Activated CD4-positive, alpha-beta T cell treated with anti-CD3 and anti-CD28 coated beads for 24 hours (primary cell): ENCODE data around the gene PLEKHA5.
"Not testable (repeated sequence)": the region's sequence is repeated elsewhere in the genome, so short reads cannot be mapped to it uniquely, and the experiment has no call there.

Experiments
- DNase-seq, 2 donors: peaks; one replicate each; pipeline ENCODE4 v3.0.0-alpha.2; 2020; ENCODE audit warnings: low read depth in 2 of 2

PLEKHA5 gene

DNA sequence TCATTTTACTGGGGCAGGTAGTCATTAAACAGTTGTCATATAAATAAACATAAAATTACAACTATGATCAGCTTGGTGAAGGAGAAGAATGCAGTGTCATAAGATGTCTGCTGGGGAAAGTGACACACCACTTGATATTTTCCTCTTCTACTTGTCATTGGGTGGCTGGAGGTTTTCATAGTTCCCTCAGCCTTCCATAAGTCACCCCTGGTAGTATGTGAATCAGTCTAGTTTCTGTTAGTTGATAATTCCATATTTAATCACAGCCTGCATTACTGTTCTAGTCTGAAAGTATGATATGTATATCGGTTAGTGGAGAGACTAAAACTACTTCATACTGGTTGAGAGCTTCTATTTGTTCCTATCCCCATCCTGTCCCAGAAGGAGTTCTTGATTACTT lies 38.2 kb downstream of the PLEKHA5 start:
- DNase-seq = no peak

DNA sequence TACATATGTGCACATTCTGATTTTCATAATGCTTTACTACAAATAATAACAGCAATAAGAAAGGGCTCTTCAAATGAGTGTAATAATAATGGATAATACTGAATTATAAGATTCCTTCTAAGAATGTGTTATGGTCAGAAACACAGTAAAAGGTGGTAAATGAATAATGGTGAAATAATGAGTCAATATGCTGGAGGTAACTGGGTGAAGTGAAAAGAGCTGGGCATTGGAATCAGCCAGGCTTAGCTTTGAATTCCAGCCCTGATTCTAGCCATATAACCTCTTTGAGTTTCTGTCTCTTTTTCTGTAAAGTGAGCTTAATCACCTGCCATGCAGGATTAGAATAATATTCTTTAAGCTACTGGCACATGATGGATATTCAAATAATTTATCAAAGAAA lies 39.1 kb downstream of the PLEKHA5 start:
- no peak for DNase-seq

DNA sequence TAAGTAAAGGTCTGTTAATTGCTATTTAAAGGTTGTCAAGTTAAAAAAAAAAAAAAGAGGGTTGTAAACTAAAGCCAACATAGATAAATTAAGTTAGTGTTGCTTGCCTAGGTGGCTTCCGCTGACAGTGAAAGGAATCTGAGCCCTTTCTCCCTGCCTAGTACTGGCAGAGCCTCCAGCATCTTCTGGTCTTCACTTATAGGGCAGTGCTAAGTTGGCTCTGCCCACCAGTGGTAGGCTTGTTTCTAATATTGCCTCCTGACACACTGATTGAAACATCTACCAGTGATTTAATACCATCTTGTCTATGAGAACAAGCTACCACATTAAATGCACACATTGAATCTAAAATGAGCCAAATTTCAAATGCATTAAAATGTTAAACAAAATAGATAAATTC lies 39.7 kb downstream of the PLEKHA5 start:
- no peak for DNase-seq

DNA sequence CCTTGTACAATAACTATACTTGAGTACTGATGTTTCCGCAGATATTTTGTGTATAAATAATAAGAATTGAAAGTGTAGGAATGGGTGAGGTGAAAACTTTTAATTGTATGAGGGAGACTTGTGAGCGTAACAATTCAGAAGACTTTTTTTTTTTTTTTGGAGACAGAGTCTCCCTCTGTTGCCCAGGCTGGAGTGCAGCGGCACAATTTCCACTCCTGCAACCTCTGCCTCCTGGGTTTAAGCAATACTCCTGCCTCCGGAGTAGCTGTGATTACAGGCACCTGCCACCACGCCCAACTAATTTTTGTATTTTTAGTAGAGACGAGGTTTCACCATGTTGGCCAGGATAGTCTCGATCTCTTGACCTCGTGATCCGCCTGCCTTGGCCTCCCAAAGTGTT lies 40.8 kb downstream of the PLEKHA5 start:
- DNase-seq = not testable (repeated sequence)

DNA sequence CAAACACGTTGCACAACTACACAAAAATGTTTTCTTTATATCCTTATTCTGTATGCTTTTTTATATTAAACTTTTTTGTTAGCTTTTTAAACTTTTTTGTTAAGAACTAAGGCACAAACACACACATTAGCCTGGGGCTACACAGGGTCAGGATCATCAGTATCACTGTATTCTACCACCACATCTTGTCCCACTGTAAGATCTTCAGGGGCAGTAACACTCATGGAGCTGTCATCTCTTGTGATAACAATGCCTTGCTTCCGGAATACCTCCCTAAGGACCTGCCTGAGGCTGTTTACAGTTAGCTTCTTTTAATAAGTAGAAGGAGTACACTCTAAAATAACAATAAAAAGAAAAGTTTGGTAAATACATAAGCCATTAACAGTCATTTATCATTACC lies 42.2 kb downstream of the PLEKHA5 start:
- DNase-seq = no peak

DNA sequence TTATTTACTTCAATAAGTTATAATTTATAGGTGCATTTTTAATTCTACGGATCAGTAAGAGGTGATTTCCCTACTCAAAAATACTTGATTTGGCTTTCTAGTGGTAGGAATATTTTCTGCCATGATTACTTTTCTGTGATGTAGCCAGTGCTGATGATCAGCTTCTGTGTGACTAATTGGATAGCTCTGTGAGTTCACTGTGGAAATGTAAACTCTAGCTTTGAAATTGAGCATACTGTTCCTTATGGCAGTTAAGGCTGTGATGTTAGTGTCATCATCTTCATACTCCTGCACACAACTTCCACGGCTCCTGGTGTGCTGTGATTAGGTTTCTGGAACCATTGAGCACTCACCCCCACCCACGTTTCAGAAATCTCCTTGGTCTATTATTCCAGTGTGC lies 48.2 kb downstream of the PLEKHA5 start:
- no peak for DNase-seq

DNA sequence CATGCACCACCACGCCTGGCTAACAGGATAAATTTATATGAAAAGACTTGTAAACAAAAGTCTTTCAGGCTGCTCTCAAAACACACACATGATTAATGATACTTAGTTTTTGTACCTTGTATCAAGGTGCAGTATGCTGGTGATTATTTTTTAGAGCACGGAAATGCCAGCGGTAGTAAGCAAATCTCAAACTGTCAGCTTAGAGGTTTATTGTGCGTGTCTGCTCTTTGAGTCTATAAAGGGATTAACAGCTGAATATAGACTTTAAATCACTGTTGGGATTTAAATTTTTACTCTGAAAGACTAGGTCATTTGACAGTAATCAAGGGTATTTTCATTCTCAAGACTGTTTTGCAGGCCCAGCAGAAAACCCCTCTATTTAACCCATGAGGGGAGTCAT lies 50.5 kb downstream of the PLEKHA5 start:
- no peak for DNase-seq

DNA sequence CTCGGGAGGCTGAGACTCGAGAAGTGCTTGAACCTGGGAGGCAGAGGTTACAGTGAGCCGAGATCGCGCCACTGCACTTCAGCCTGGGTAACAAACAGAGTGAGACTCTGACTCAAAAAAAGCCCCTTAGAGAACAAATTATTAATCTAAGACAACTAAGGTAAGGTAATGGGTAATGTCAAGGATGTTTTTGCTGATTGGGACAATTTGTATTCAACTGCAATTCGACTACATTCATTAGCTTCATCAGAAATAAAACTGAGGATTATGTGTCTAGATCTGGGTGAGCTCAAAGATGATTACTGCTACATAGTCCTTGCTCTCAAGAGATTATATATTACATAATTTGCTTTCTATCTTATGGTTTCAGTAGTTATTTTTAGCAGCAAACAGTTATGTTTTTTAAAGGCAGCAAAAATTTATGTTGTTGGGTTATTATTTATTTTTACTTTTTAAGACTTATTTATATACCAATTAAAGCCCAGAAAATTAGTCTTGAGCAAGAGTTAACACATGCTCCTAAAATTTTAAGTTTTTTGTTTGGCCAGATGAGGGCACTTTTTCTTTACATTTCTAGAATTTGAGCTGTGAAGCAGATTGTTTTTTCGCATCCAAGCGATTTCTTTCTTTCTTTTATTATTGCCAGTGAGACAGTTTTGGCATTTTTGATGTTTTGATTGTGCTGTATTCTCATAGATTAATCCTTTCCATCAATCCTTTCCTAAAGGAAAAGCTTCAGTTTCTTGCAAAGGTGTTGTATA lies 52.3 kb downstream of the PLEKHA5 start:
- no peak for DNase-seq

DNA sequence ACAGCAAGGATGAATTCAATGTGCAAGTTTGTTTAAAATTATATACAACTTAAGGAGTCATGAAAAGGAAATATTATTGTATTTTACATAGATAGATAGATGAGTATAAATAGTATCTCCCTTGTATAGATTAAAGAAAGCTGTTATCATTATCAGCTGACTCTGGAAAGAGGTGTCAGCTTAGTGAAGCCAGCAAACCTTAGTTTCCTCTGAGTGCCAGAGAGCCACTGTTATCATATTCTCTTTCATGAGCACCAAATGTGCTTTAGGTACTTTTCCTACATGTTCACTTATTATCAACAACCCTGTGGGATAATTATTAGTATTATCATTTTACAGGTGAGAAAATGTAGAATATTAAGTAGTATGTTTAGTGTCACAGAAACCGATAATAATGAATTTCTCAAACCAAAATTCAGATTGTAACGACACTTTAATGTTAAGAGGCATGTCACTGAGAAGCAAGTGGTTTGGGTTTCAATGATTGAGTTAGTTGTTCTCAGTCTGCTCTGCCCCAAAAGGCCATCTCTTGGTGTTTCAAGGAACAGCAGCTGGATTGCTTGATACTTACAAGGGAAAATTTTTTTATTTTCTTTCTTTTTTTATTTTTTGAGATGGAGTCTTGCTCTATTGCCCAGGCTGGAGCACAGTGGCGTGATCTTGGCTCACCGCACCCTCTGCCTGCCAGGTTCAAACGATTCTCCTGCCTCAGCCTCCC lies 53.7 kb downstream of the PLEKHA5 start:
- DNase-seq = no peak

DNA sequence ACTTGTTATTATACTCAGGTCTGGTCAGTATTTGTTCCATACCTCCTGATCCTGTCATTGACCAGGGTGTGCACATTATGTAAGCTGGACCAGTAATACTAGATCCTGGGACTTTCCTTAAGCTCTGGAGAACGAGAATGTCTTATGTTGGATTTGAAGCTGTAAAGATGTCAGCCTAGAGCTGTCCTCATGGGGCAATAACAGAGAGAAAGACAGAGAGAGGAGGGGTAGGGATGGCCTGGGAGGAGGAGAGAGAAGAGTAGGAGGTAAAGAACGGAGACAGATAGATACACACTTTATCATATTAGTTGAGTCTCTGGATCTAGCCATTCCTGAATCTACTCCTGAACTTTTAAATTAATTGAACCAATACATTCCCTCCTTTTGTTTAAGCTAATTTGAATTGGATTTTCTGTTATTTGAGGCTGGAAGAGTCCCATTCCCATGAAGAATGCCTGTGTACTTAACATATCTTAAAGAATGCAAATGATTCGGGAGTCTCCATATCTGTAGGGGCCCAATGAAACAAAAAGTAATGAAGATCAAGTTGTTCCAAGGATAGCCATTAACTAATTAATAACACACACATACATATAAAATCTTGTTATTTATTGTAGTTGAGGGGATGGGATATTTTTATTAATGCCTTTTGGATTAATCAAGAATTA lies 55.9 kb downstream of the PLEKHA5 start:
- DNase-seq = no peak

DNA sequence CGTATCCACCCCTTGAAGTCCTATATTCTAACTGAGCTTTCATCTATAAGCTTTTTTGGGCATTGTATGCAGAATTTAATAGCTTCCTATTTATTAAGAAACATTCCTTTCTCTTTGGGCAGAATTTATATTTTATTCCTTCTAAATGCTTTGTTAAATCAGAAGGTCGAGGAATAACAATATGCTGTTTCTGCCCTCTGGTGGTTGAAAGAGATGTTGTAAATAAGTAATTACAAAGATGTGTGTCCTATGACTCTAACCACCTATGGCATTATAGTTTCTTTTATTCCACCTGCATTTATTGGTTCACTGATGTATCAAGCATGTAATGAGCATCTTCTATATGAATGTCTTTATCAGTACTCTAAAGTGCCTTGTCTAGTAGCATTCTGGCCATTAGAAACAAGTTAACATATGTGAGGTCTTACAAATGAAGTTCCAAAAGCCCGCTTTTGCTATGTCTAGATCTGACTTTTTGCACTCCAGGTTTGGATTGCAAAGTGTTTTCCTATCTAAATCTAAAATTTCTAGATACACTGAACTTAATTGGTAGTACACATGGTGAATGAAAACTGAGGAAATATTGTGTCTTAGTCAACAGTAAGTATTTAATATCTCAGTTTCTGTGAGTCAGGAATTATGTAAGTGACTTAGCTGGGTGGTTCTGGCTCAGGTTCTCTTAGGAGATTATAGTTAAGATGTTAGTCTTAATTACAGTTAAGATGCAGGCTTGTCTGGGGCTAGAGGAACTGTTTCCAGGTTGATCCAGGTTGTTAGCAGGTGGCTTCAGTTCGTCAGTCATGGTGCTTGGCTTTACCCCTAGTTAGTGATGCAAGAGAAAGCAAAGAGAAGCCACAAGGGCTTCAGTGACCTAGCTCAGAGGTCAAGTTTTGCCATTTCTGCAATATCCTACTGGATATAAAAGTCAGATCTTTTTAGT lies 57.5 kb downstream of the PLEKHA5 start:
- no peak for DNase-seq

DNA sequence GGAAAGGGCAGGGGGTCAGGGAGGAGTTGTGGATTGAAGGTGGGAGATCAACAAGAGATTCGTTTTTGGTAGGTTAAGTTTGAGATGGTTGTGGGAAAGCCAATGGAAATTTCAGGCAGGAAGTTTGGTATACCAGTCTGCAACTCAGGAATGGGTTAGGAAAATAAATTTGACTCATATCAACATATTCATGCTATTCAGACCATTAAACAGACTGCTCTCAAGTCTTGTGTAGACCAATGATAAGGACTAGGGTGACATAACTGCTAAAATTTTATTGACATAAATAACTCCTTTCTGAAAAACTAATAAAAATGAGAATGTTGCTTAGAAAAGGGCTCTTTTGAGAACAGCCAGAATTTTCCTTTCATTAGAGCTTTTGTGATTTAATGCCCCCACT lies 60.0 kb downstream of the PLEKHA5 start:
- no peak for DNase-seq

DNA sequence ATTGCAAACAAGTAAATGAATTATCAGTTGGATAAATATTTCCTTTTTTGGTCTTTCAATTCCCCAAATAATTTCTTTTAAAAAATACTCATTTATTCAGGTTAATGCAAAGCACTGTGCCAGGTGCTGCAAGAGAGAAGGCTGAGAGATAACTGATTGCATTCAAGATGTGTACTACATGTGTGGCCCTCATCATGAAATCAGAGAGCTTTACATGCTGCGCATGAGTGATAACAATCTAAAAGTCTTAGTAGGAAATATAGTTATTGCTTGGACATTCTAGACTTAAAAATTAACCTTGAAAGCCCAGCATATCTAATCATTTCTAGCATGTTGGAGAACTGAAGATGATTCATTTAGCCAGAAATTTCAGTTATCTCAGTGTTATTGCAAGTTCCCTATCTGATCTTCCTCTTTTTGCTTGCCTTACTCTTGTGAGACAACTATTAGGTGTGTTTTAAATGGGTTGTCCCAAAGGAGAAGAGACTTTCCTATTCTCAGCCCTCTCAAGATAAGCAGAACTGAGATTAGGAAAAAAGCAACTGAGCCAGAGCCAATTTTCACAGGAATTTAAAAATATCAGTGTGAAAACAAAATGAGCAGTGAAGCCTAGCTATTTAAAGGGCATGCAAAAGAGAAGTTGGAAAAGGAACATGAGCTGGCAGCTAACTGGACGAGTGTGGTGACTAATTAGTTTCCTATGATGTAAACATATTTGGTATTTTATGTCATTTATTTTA lies 60.9 kb downstream of the PLEKHA5 start:
- no peak for DNase-seq

DNA sequence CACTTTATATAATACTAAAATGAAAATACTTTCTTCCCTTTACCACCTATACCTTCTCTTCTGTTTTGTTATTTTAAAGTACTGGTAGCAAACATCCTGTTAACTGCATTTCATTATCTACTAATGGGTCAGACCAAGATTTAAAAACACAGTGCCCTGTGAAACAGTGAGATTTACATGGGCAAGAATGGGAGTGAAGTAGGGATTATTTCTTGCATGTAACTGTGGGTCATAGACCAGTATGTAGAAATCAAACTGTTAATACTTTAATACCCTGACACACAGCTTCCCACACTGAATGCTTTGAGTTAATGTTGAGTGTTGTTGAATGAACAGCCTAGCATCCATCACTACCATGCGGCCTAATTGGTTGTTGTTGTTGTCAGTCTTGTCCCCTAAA lies 61.6 kb downstream of the PLEKHA5 start:
- no peak for DNase-seq

DNA sequence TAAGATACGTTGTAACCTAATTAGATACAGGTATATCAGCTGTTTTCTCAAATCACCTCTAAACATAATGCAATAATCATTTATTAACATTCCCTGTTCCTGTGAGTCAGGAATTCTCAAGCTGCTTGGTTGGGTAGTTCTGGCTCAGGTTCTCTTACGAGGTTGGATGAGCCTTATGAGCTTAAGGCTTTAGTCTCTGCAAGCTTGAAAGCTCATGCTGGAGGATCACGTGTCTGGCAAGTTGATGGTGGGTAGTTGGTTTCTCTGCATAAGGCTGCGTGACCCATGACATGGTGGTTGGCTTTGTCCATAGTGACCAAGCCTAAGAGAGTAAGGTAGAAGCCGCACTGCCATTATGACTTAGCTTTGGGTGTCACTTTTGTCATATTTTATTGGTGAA lies 62.0 kb downstream of the PLEKHA5 start:
- no peak for DNase-seq

DNA sequence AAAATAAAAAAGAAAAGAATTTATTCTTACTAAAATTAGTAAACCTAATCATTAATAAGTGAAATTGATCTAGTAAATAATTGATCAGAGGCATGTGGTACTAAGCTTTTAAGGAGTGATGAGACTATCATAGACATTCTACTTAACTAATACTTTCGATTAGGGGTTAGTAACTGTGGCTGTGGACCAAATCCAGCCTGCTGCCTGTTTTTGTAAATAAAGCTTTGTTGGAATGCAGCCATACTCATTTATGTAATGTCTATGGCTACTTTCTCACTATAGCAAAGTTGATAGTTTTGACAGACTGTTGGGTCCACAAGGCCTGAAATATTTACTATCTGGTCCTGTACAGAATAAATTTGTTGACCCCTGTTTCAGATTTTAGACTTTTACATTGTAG lies 63.2 kb downstream of the PLEKHA5 start:
- DNase-seq = no peak

DNA sequence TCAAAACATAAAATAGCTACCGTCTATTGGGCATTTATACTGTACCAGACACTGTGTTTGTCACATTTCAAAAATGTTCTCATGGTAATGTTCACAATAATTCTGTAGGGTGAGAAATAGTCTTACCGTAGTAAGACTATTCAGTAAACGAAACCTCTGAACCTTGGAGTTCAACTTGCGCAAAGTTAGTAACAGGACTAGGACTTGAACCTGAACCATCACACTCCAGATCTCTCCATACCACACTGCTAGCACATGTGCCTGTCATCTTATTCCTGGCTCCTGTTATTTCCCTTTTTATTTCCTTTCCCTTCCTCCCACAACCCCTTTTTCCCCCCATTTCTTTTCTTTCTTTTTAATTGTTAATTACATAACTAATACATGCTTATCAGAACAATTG lies 65.4 kb downstream of the PLEKHA5 start:
- no peak for DNase-seq

DNA sequence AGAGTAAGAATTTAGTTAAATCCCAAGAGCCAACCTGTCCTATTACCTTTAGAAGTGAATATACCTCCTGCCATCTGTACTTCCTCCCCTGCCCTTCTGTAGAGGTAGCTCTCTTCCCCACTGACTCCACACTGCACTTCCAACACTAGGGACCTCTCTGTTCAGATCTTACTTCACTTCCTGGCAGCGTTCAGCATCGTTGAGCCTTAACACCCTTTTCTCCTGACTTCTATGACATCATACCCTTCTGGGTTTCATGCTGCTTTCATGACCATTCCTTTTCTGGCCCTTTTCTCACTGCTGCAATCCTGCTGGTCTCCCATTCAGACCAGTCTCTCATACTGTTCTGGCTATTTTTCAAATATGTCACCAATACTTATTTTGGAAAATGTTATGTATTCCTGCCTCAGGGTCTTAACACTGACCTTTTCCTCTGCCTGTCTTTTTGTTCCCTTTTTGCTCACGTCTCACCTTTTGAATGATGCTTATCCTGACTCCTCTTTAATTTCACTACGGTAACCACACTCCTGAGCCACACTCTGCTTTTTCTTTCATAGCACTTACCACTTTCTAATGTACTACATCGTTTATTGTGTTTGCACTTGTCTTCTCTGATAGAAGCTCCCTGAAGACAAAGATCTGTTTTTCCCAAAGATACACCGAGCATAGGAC lies 67.6 kb downstream of the PLEKHA5 start:
- no peak for DNase-seq

DNA sequence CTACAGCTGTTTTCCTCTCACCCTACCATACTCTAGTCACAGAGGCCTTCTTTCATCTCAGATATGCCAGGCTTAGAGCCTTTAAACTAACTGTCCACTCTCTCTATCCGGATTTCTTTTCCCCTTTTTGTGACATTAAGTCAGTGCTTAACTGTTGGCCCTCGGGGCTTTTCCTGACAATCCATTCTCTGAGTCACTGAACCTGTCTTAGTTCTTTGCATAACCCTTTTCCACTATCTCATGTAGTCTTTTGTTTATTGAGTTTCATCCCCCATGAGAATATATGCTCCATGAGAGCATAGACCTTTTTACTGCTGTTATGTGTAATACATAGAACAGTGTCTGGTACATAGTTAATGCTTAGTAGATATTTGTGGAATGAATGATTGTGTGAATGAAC lies 68.7 kb downstream of the PLEKHA5 start:
- DNase-seq = no peak

DNA sequence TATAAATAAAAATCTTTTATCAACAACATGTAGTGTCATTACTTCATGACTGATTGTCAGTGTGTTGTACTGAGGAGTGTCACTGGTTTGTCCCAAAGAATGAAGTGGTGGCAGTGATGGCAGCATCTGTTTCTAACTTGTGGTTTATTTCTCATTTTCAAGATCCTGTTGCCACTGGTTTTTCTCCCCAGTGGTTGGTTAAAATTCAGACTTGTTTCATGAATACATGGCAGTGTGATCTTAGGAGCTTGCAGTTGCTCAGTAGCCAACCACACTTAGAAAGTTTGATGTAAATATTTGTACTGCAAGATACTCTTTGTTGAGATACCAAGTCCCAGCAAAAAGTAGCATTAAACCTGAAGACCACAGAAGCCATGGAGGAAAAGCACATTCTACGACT lies 69.8 kb downstream of the PLEKHA5 start:
- DNase-seq = no peak

DNA sequence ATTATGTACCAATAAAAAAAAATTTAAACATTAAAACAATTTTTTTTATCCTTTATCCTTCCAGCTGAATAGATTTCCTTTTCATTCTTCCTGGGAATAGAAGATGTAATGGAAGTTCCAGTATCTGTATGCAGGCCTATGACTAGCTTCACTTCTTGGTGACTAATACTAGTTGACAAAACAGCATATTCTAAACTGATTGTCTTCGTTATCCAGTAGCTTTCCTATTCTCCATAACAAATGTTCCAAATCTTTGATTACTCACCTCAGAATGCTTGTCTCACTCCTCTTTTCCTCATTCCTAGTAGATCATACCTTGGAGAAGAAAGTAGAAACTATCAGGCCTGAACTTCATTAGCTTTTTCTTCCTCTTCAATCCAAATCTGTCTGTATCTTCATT lies 70.7 kb downstream of the PLEKHA5 start:
- no peak for DNase-seq
